ENCODE measurements around the gene TBL3. TPM values are rescaled to one million over a fixed set of nuclear protein-coding genes. Genes with fewer than 3 reads are reported as not detected.
A peak's percentile ranks its signal among the peaks of the same experiment; 100 is the strongest.

Gene TBL3
- total RNA-seq, 1 experiment from 2014 or later, result 68.9 TPM

GRCh38 chr16:1947369-1947670 lies 24.5 kb upstream of the TBL3 start (continued):
- no peak for TF ChIP-seq MAX (IDR thresholded peaks at IDR 0.05)

- Histone ChIP-seq H4K20me1 (ENCODE audit: insufficient read depth) (no peaks in the 10 kb centered on the region), H3K27me3 (ENCODE audit: insufficient read depth, low read length) (no peaks in the 10 kb centered on the region), H3K9ac (ENCODE audit: low read length) (no peak overlapping the region), H3K9me2 (ENCODE audit: insufficient read depth) (no peaks in the 10 kb centered on the region), H3K27ac (ENCODE audit: low read depth, low read length) (no peak overlapping the region), H3K36me3 (ENCODE audit: control insufficient read depth in 1 of 2, insufficient read depth in 2 of 2, low read length in 2 of 2) (no peaks in the 10 kb centered on the region), H2AFZ (ENCODE audit: low read depth, low read length, poor library complexity, severe bottlenecking) (no peak overlapping the region), H3K4me3 (replicated peaks in 1 of 2; ENCODE audit: low read depth in 1 of 2, low read length in 2 of 2) (no peak overlapping the region), H3K4me1 (ENCODE audit: control insufficient read depth in 1 of 2, insufficient read depth in 2 of 2, low read length in 2 of 2) (peaks cover 0 to 2% of the 10 kb centered on the region in 2 experiments; a peak in 3 of 4 replicates), H3K9me3 (ENCODE audit: control insufficient read depth in 1 of 2, insufficient read depth in 1 of 2, low read depth in 1 of 2, low read length in 2 of 2) (no peaks in the 10 kb centered on the region), H3K79me2 (ENCODE audit: insufficient read depth, low read length) (no peaks in the 10 kb centered on the region), H3K4me2 (ENCODE audit: low read length) (no peak overlapping the region)
- no peak for TF ChIP-seq EZH2 (IDR thresholded peaks at IDR 0.05)
- TF ChIP-seq EZH2phosphoT487 (IDR thresholded peaks at IDR 0.05; ENCODE audit: borderline replicate concordance), result no peak
- ATAC-seq, result no peak
- ChIA-PET CTCF (interaction anchor here (0.6 kb wide), 1 partner anchor 137 kb away, joined by 3 read pairs; no protein-coding TSS in a partner anchor), POLR2A (interaction anchor here (1.0 to 1.1 kb wide), 2 partner anchors 15 kb away, joined by 3 to 4 read pairs; partner anchors contain the start of gene RPS2), RAD21 (ENCODE audit: low non-redundant PET in 1 of 2, low total read pairs in 2 of 2, uncharacterized antibody in 2 of 2, unreplicated experiment in 2 of 2) (no interaction called here)
- intact Hi-C loops (cut with micrococcal nuclease), result no loop called here
- BruUV-seq (replicated peaks), result no TSS peak
- no peak for DNase-seq (ENCODE audit: low read depth, low spot score)
Observed at GRCh38 chr16:1949507-1949906, 22.3 kb upstream of the TBL3 start.

- no peaks in the 10 kb centered on the region for H3K36me3 ChIP-seq (ENCODE audit: control insufficient read depth in 1 of 2, insufficient read depth in 2 of 2, low read length in 2 of 2)
- CTCF ChIA-PET, result interaction anchor here (0.6 kb wide), 1 partner anchor 137 kb away, joined by 3 read pairs; no protein-coding TSS in a partner anchor
- no peak overlapping the region for H3K4me3 ChIP-seq (replicated peaks in 1 of 2; ENCODE audit: low read depth in 1 of 2, low read length in 2 of 2)
- H3K9ac ChIP-seq (ENCODE audit: low read length), result no peak overlapping the region
- POLR2A ChIA-PET, result interaction anchor here (1.1 kb wide), 1 partner anchor 15 kb away, joined by 4 read pairs; the partner anchor contains the start of gene RPS2
- intact Hi-C loops (cut with micrococcal nuclease), result no loop called here
- H3K4me2 ChIP-seq (ENCODE audit: low read length), result no peak overlapping the region
- no peaks in the 10 kb centered on the region for H3K9me2 ChIP-seq (ENCODE audit: insufficient read depth)
- H3K79me2 ChIP-seq (ENCODE audit: insufficient read depth, low read length), result no peaks in the 10 kb centered on the region
- H3K4me1 ChIP-seq (ENCODE audit: control insufficient read depth in 1 of 2, insufficient read depth in 2 of 2, low read length in 2 of 2), result peaks cover 0 to 2% of the 10 kb centered on the region in 2 experiments; a peak in 3 of 4 replicates
- H3K27ac ChIP-seq (ENCODE audit: low read depth, low read length), result no peak overlapping the region; the same call in 1 of the 2 replicates
- RAD21 ChIA-PET (ENCODE audit: low non-redundant PET in 1 of 2, low total read pairs in 2 of 2, uncharacterized antibody in 2 of 2, unreplicated experiment in 2 of 2), result no interaction called here
- no peaks in the 10 kb centered on the region for H3K27me3 ChIP-seq (ENCODE audit: insufficient read depth, low read length)
- DNase-seq (ENCODE audit: low read depth, low spot score) (no peak), ATAC-seq (peak; percentile 56)
- H3K9me3 ChIP-seq (ENCODE audit: control insufficient read depth in 1 of 2, insufficient read depth in 1 of 2, low read depth in 1 of 2, low read length in 2 of 2), result no peaks in the 10 kb centered on the region
- no peaks in the 10 kb centered on the region for H4K20me1 ChIP-seq (ENCODE audit: insufficient read depth)
- no peak overlapping the region for H2AFZ ChIP-seq (ENCODE audit: low read depth, low read length, poor library complexity, severe bottlenecking)
- no TSS peak for BruUV-seq (replicated peaks)
- TF ChIP-seq ATF3 (IDR thresholded peaks at IDR 0.05), result no peak
- TF ChIP-seq MAX (IDR thresholded peaks at IDR 0.05), result no peak
- TF ChIP-seq SP1 (IDR thresholded peaks at IDR 0.05; ENCODE audit: low read depth), result no peak
- TF ChIP-seq SRF (IDR thresholded peaks at IDR 0.05; ENCODE audit: low read depth), result no peak
- TF ChIP-seq POLR2AphosphoS5 (IDR thresholded peaks at IDR 0.05; ENCODE audit: low read depth, low read length), result no peak
- TF ChIP-seq CBX3 (IDR thresholded peaks at IDR 0.05; ENCODE audit: low read depth), result no peak
- TF ChIP-seq POLR2A (IDR thresholded peaks at IDR 0.05; ENCODE audit: borderline replicate concordance, extremely low read depth, insufficient read depth, insufficient read length), result no peak
Observed at GRCh38 chr16:1950047-1950446, 21.8 kb upstream of the TBL3 start.

All from HCT116 (cell line).